ENCODE measurements around the gene BRIP1. TPM values are rescaled to one million over a fixed set of nuclear protein-coding genes. Genes with fewer than 3 reads are reported as not detected.

The BRIP1 gene
- total RNA-seq, 1 experiment from 2014 or later, result 20.2 TPM

DNA sequence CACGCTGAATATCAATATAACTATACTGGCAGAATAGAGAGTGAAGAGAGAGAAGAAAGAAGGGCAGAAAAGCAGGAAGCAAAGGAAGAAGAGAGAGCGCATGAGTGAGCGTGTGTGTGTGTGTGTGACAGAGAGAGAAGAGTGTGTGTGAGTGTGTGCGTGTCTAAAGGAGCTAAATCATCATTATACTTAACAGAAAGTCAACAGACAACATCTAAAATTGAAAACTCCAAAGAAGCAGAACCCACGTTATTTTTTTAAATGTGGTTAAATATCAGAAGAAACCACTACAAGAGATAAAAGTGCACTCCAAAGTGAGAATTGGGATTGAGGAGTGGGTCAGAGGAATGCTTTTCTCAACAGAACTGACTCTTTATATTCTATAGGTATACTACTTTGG, 77.2 kb downstream of the BRIP1 start:
- Histone ChIP-seq H3K9me3 (ENCODE audit: control insufficient read depth, low read depth, low read length) (no peaks in the 10 kb centered on the region), H4K8ac (replicated peaks; ENCODE audit: insufficient read length, low read depth, low read length) (no peak overlapping the region), H3K18ac (ENCODE audit: insufficient read length, low read depth, low read length) (no peak overlapping the region), H2BK12ac (ENCODE audit: insufficient read length, low read depth, low read length) (no peak overlapping the region), H3K27ac (ENCODE audit: insufficient read length, low read depth, low read length) (no peak overlapping the region), H3K9ac (ENCODE audit: extremely low read depth, insufficient read length, low read length) (no peak overlapping the region), H2AK5ac (ENCODE audit: insufficient read length, low read length) (no peak overlapping the region), H3K4ac (ENCODE audit: low read depth, low read length) (no peak overlapping the region), H4K91ac (ENCODE audit: insufficient read length, low read depth, low read length) (no peak overlapping the region), H3K23me2 (ENCODE audit: insufficient read length, low read depth, low read length, poor library complexity, severe bottlenecking) (no peaks in the 10 kb centered on the region), H4K5ac (ENCODE audit: insufficient read length, low read depth, low read length) (no peak overlapping the region), H2BK120ac (ENCODE audit: low read depth, low read length, poor library complexity, severe bottlenecking) (no peak overlapping the region), H3K56ac (ENCODE audit: insufficient read length, low read depth, low read length) (no peak overlapping the region), H3T11ph (ENCODE audit: low read length) (no peak overlapping the region), H2AFZ (ENCODE audit: low read length) (no peak overlapping the region), H2BK15ac (ENCODE audit: low read depth, low read length) (no peak overlapping the region), H3K79me2 (ENCODE audit: insufficient read depth, low read length) (no peaks in the 10 kb centered on the region), H2BK20ac (ENCODE audit: low read depth, low read length, poor library complexity, severe bottlenecking) (no peak overlapping the region), H3K14ac (ENCODE audit: insufficient read depth, low read length) (no peak overlapping the region), H3K4me1 (ENCODE audit: insufficient read depth, low read length) (no peaks in the 10 kb centered on the region), H3K23ac (ENCODE audit: insufficient read length, low read depth, low read length) (no peak overlapping the region), H2BK5ac (ENCODE audit: insufficient read length, low read length) (no peak overlapping the region), H3K27me3 (ENCODE audit: insufficient read depth, low read length) (no peaks in the 10 kb centered on the region), H3K4me2 (ENCODE audit: insufficient read depth, insufficient read length, low read length) (no peak overlapping the region), H4K20me1 (ENCODE audit: control insufficient read depth, insufficient read depth, insufficient read length) (no peaks in the 10 kb centered on the region), H3K79me1 (ENCODE audit: insufficient read depth, low read depth, low read length, poor library complexity, severe bottlenecking) (no peaks in the 10 kb centered on the region)
- no CpG with 5 or more reads among the region's 5 CpGs for WGBS (ENCODE audit: extremely low coverage, insufficient read length, low lambda C conversion rate)
- TF ChIP-seq, protein P1, sequence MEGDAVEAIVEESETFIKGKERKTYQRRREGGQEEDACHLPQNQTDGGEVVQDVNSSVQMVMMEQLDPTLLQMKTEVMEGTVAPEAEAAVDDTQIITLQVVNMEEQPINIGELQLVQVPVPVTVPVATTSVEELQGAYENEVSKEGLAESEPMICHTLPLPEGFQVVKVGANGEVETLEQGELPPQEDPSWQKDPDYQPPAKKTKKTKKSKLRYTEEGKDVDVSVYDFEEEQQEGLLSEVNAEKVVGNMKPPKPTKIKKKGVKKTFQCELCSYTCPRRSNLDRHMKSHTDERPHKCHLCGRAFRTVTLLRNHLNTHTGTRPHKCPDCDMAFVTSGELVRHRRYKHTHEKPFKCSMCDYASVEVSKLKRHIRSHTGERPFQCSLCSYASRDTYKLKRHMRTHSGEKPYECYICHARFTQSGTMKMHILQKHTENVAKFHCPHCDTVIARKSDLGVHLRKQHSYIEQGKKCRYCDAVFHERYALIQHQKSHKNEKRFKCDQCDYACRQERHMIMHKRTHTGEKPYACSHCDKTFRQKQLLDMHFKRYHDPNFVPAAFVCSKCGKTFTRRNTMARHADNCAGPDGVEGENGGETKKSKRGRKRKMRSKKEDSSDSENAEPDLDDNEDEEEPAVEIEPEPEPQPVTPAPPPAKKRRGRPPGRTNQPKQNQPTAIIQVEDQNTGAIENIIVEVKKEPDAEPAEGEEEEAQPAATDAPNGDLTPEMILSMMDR (conservative IDR thresholded peaks at IDR 0.05), result no peak
- peak overlapping the region in 1 of 3 experiments; percentile 1; a peak in 1 of 7 replicates for H3K27ac Mint-ChIP-seq
- H3K4me1 Mint-ChIP-seq, result no peaks in the 10 kb centered on the region
- no peak overlapping the region for H3K4me3 Mint-ChIP-seq
- no peaks in the 10 kb centered on the region for H3K9me3 Mint-ChIP-seq
- no peak for DNase-seq
- peaks cover 6 to 15% (median 9%) of the 10 kb centered on the region in 3 experiments; a peak in 6 of 7 replicates for H3K36me3 Mint-ChIP-seq (ENCODE audit: insufficient read depth in 1 of 3, low read depth in 3 of 3)
- H3K27me3 Mint-ChIP-seq (ENCODE audit: low read depth), result no peaks in the 10 kb centered on the region
